RWPE2 (cell line): ENCODE data around the gene TMEM184C.

ENCODE experiments used
- ATAC-seq: fragments of 200-7000 bp; cut with Tn5 transposase; 3 replicates; pipeline ENCODE4 v1.9.1; 2021; ENCODE audit warnings: low read depth
- DNase-seq: peaks from one replicate; pipeline ENCODE4 v3.0.0-alpha.2; 2020; ENCODE audit warnings: low spot score
- H3K27ac ChIP-seq: fragments of 450-650 bp; 2 replicates; pipeline ENCODE4 v1.5.1; 2017; ENCODE audit warnings: mild to moderate bottlenecking; ENCODE audit not compliant: poor library complexity, severe bottlenecking
- H3K27me3 ChIP-seq: fragments of 250-450 bp; sonication (Bioruptor Pico); 2 replicates; pipeline ENCODE4 v1.5.1; 2021; ENCODE audit warnings: mild to moderate bottlenecking, moderate library complexity; ENCODE audit not compliant: insufficient read depth, poor library complexity, severe bottlenecking
- H3K36me3 ChIP-seq: fragments of 250-450 bp; sonication (Bioruptor Pico); 2 replicates; pipeline ENCODE4 v1.5.1; 2020; ENCODE audit warnings: low read depth, mild to moderate bottlenecking, moderate library complexity
- H3K4me1 ChIP-seq: fragments of 250-450 bp; sonication (Bioruptor Pico); 2 replicates; pipeline ENCODE4 v1.5.1; 2021; ENCODE audit warnings: mild to moderate bottlenecking, moderate library complexity; ENCODE audit not compliant: insufficient read depth, poor library complexity, severe bottlenecking
- H3K4me3 ChIP-seq: fragments of 250-450 bp; sonication (Bioruptor Pico); 2 replicates; pipeline ENCODE4 v1.5.1; 2021; ENCODE audit warnings: mild to moderate bottlenecking, moderate library complexity; ENCODE audit not compliant: severe bottlenecking
- H3K9me3 ChIP-seq: fragments of 250-450 bp; sonication (Bioruptor Pico); 2 replicates; pipeline ENCODE4 v1.5.1; 2021; ENCODE audit warnings: mild to moderate bottlenecking, moderate library complexity; ENCODE audit not compliant: severe bottlenecking
- TF ChIP-seq, protein P1 (sequence below): fragments of 450-650 bp; IDR thresholded peaks from one replicate; pipeline ENCODE4 v1.5.1; 2017; ENCODE audit warnings: mild to moderate bottlenecking, moderate library complexity; ENCODE audit not compliant: poor library complexity, severe bottlenecking

The TMEM184C gene

DNA sequence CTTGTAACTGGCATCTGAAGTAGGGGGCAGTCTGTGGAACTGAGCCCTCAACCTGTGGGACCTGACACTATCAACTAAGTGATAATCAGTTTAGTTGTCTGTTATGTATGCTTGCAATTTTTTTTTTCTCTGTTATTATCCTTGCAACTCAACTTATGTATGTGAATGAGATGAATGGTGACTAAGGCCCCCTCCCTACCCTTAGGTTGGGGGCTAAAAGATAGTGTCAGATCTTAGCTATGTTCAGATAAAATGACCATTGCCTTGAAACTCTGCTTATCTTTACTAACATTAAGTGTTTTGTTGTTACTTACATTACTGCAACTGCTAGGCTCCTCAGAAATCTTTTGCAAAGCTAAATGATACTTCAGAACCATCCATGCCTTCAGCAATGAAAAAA, 31.5 kb downstream of the TMEM184C start:
- no peaks in the 10 kb centered on the region for H3K27me3 ChIP-seq
- peaks cover 6% of the 10 kb centered on the region for H3K4me1 ChIP-seq
- ATAC-seq (no peak), DNase-seq (no peak)
- no peak overlapping the region for H3K27ac ChIP-seq
- TF ChIP-seq, protein P1, sequence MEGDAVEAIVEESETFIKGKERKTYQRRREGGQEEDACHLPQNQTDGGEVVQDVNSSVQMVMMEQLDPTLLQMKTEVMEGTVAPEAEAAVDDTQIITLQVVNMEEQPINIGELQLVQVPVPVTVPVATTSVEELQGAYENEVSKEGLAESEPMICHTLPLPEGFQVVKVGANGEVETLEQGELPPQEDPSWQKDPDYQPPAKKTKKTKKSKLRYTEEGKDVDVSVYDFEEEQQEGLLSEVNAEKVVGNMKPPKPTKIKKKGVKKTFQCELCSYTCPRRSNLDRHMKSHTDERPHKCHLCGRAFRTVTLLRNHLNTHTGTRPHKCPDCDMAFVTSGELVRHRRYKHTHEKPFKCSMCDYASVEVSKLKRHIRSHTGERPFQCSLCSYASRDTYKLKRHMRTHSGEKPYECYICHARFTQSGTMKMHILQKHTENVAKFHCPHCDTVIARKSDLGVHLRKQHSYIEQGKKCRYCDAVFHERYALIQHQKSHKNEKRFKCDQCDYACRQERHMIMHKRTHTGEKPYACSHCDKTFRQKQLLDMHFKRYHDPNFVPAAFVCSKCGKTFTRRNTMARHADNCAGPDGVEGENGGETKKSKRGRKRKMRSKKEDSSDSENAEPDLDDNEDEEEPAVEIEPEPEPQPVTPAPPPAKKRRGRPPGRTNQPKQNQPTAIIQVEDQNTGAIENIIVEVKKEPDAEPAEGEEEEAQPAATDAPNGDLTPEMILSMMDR, result no peak
- H3K4me3 ChIP-seq, result no peak overlapping the region
- H3K36me3 ChIP-seq, result peaks cover 28% of the 10 kb centered on the region
- H3K9me3 ChIP-seq, result peaks cover 2% of the 10 kb centered on the region

DNA sequence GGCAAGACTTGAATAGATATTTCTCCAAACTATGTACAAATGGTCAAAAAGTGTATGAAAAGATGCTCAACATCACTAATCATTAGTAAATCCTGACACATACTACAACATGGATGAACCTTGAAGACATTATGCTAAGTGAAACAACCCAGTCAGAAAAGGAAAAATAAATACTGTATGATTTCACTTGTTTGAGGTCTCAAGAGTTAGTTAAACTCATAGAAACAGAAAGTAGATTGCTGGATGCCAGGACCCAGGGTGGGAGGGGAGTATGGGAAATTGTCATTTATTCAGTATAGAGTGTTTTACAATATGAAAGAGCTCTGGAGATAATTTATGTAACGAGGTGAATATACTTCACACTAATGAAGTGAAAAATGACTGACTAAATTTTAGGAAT, 34.4 kb downstream of the TMEM184C start:
- no peak overlapping the region for H3K4me3 ChIP-seq
- H3K36me3 ChIP-seq, result peaks cover 23% of the 10 kb centered on the region
- H3K27ac ChIP-seq, result no peak overlapping the region
- no peaks in the 10 kb centered on the region for H3K4me1 ChIP-seq
- peaks cover 2% of the 10 kb centered on the region for H3K9me3 ChIP-seq
- ATAC-seq, result no peak
- no peaks in the 10 kb centered on the region for H3K27me3 ChIP-seq
- DNase-seq, result no peak
- TF ChIP-seq, protein P1, result no peak

DNA sequence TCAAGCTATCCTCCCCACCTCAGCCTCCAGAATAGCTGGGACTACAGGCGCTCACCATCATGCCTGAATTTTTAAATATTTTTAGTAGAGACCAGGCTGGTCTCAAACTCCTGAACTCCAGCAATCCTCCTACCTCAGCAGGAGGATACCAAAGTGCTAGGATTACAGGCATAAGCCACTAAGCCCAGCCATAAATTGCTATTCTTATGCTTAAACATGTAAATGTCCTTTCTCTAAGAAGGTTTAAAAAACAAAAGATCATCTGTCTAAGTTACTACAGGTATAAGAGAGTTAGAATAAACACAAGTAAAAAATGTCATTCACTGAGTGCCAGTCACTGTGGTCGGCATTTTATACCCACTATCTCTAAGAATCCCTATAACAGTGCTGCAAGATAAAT, 38.4 kb downstream of the TMEM184C start:
- no peaks in the 10 kb centered on the region for H3K27me3 ChIP-seq
- no peak overlapping the region for H3K27ac ChIP-seq
- no peak overlapping the region for H3K4me3 ChIP-seq
- no peak for ATAC-seq
- H3K36me3 ChIP-seq, result peaks cover 35% of the 10 kb centered on the region
- TF ChIP-seq, protein P1, result no peak
- no peaks in the 10 kb centered on the region for H3K4me1 ChIP-seq
- no peak for DNase-seq
- H3K9me3 ChIP-seq, result no peaks in the 10 kb centered on the region

DNA sequence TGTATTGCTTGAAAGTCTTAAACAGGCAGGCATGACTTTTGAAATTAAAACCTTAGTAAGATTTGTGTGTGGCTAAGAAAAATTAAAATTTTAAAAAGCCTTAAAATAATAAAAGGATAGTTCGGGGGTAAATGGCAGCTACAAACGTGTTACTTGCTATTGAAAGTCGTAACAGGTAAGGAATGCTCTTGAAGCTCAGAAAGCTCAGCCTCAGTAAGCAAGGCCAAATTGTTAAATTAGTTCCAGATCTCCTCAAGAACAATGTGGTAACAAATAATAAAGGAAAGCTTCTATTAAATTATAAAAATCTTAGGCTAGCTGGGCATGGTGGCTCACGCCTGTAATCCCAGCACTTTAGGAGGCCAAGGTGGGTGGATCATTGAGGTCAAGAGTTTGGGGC, 41.3 kb downstream of the TMEM184C start:
- Histone ChIP-seq H3K4me3 (no peak overlapping the region), H3K9me3 (no peaks in the 10 kb centered on the region), H3K27ac (no peak overlapping the region), H3K36me3 (peaks cover 32% of the 10 kb centered on the region), H3K4me1 (no peaks in the 10 kb centered on the region), H3K27me3 (no peaks in the 10 kb centered on the region)
- TF ChIP-seq, protein P1, result no peak
- no peak for ATAC-seq
- DNase-seq, result no peak

DNA sequence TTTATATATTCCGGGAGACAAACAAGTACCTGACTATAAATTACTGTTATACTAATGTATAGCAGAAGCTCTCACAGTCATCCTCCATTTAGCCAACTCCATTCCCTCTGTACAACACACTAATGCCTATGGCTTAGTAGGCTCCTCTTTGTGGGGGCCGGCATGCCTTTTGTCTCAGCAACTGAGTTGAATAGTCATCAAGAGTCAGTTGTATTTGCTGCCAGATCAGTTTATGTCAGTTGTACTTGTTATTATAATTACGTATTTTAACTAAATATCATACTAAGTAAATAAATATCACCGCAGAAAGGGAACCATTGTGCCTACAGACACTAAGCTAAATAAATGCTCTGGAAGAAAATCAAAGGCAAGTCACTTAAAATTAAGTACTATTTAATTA, 56.9 kb downstream of the TMEM184C start:
- TF ChIP-seq, protein P1, result no peak
- no peaks in the 10 kb centered on the region for H3K9me3 ChIP-seq
- no peak for DNase-seq
- H3K4me1 ChIP-seq, result no peaks in the 10 kb centered on the region
- no peak overlapping the region for H3K27ac ChIP-seq
- H3K27me3 ChIP-seq, result no peaks in the 10 kb centered on the region
- peaks cover 26% of the 10 kb centered on the region for H3K36me3 ChIP-seq
- ATAC-seq, result no peak
- H3K4me3 ChIP-seq, result no peak overlapping the region
